Measurements from ENCODE around the gene IPO13.

IPO13 gene

DNA sequence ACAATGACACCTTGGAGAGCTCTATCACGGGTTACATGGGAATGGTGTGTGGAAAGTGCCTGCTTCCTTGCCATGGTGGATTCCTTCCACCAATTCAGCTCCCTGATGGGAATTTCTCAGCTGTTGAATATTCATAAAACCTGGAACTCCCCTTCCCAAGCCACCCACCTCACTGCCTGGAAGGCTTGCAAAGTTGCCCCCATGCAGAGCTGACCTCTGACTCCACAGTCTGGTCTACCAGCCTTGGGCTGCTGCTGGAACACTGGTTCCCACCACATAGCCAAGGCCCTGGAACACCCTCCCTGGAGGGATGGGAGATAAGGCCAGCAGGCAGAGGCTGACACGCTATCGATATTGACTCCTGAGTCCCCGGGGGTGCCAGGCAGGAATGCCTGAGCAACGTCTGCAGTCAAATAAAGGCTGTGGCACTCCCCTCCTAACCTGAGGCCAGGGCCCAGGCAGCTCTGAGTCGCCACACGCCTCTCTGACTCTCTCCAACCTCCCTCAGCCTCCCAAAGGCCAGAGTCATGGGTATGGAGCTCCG is 53.4 kb downstream of the IPO13 start:
- H4K5ac ChIP-seq (ENCODE audit: low read length), result no peak overlapping the region
- H3K79me2 ChIP-seq (ENCODE audit: control insufficient read depth, insufficient read depth, low read length), result no peaks in the 10 kb centered on the region
- peak overlapping the region; percentile 24 for H3K27ac ChIP-seq (ENCODE audit: low read depth, low read length)
- no peak overlapping the region for H3K23ac ChIP-seq (ENCODE audit: low read length)
- no peak overlapping the region for H3K18ac ChIP-seq (ENCODE audit: low read length)
- no peaks in the 10 kb centered on the region for H3K79me1 ChIP-seq (ENCODE audit: low read length)
- no peak overlapping the region for H3K4me3 ChIP-seq (ENCODE audit: low read length)
- H3K36me3 ChIP-seq (ENCODE audit: control insufficient read depth, insufficient read depth, low read length), result no peaks in the 10 kb centered on the region
- no peak overlapping the region for H2BK15ac ChIP-seq (replicated peaks; ENCODE audit: low read depth)
- no peak overlapping the region for H3K4me2 ChIP-seq (ENCODE audit: low read length)
- no peak overlapping the region for H2BK120ac ChIP-seq (ENCODE audit: low read depth, low read length)
- no peaks in the 10 kb centered on the region for H3K27me3 ChIP-seq (ENCODE audit: insufficient read depth, low read length, poor library complexity)
- H3K56ac ChIP-seq (ENCODE audit: low read length), result peak overlapping the region; percentile 18
- H2BK5ac ChIP-seq (ENCODE audit: low read length), result peak overlapping the region; percentile 80
- no CpG with 5 or more reads among the region's 8 CpGs for WGBS (ENCODE audit: extremely low coverage, insufficient coverage, low lambda C conversion rate)
- H2AK5ac ChIP-seq (ENCODE audit: low read length), result no peak overlapping the region
- no peaks in the 10 kb centered on the region for H3K4me1 ChIP-seq (ENCODE audit: control insufficient read depth, low read depth, low read length)
- no peak overlapping the region for H3K9ac ChIP-seq (ENCODE audit: low read length)
- H3K4ac ChIP-seq (ENCODE audit: low read depth, low read length), result no peak overlapping the region
- no peak overlapping the region for H4K8ac ChIP-seq (ENCODE audit: low read depth, low read length)
- DNase-seq, result peak; percentile 97

DNA sequence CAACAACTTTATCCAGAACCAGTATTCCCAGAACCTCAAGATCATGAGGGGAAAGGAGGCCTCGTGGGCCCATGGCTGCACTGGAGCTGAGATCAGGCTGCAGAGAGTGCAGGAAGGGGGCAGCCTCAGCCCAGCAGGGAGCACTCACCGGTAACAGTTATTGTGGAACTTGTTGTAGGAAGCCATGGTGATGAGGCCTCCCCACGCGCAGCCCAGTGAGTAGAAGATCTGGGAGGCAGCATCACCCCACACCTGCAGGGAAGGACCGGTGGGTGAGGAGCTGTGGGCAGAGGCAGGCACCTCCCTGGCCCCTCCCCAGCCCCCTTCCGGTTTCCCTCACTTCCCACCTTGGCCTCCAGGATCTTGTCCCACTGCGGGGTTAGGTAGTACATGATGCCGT is 55.4 kb downstream of the IPO13 start:
- no peak overlapping the region for H2BK15ac ChIP-seq (replicated peaks; ENCODE audit: low read depth)
- DNase-seq, result no peak
- H2BK5ac ChIP-seq (ENCODE audit: low read length), result no peak overlapping the region
- H3K27ac ChIP-seq (ENCODE audit: low read depth, low read length), result no peak overlapping the region
- H3K36me3 ChIP-seq (ENCODE audit: control insufficient read depth, insufficient read depth, low read length), result peaks cover 2% of the 10 kb centered on the region
- H3K9ac ChIP-seq (ENCODE audit: low read length), result no peak overlapping the region
- no peak overlapping the region for H3K23ac ChIP-seq (ENCODE audit: low read length)
- no peak overlapping the region for H2AK5ac ChIP-seq (ENCODE audit: low read length)
- no peaks in the 10 kb centered on the region for H3K79me2 ChIP-seq (ENCODE audit: control insufficient read depth, insufficient read depth, low read length)
- no peaks in the 10 kb centered on the region for H3K27me3 ChIP-seq (ENCODE audit: insufficient read depth, low read length, poor library complexity)
- no peaks in the 10 kb centered on the region for H3K79me1 ChIP-seq (ENCODE audit: low read length)
- no peak overlapping the region for H3K4me2 ChIP-seq (ENCODE audit: low read length)
- H3K4me3 ChIP-seq (ENCODE audit: low read length), result no peak overlapping the region
- no peak overlapping the region for H3K56ac ChIP-seq (ENCODE audit: low read length)
- WGBS (ENCODE audit: extremely low coverage, insufficient coverage, low lambda C conversion rate), result no CpG with 5 or more reads among the region's 8 CpGs
- H3K18ac ChIP-seq (ENCODE audit: low read length), result no peak overlapping the region
- no peak overlapping the region for H3K4ac ChIP-seq (ENCODE audit: low read depth, low read length)
- no peak overlapping the region for H2BK120ac ChIP-seq (ENCODE audit: low read depth, low read length)
- no peak overlapping the region for H4K5ac ChIP-seq (ENCODE audit: low read length)
- H4K8ac ChIP-seq (ENCODE audit: low read depth, low read length), result no peak overlapping the region
- no peaks in the 10 kb centered on the region for H3K4me1 ChIP-seq (ENCODE audit: control insufficient read depth, low read depth, low read length)

- H3K56ac ChIP-seq (ENCODE audit: low read length), result no peak overlapping the region
- H2BK120ac ChIP-seq (ENCODE audit: low read depth, low read length), result no peak overlapping the region
- no peaks in the 10 kb centered on the region for H3K4me1 ChIP-seq (ENCODE audit: control insufficient read depth, low read depth, low read length)
- no peak overlapping the region for H3K9ac ChIP-seq (ENCODE audit: low read length)
- H3K27ac ChIP-seq (ENCODE audit: low read depth, low read length), result no peak overlapping the region
- H3K36me3 ChIP-seq (ENCODE audit: control insufficient read depth, insufficient read depth, low read length), result peaks cover 2% of the 10 kb centered on the region
- no CpG with 5 or more reads among the region's 14 CpGs for WGBS (ENCODE audit: extremely low coverage, insufficient coverage, low lambda C conversion rate)
- H3K23ac ChIP-seq (ENCODE audit: low read length), result no peak overlapping the region
- no peak overlapping the region for H4K5ac ChIP-seq (ENCODE audit: low read length)
- H3K4ac ChIP-seq (ENCODE audit: low read depth, low read length), result no peak overlapping the region
- H2BK5ac ChIP-seq (ENCODE audit: low read length), result no peak overlapping the region
- DNase-seq, result no peak
- H3K4me3 ChIP-seq (ENCODE audit: low read length), result no peak overlapping the region
- H3K18ac ChIP-seq (ENCODE audit: low read length), result no peak overlapping the region
- no peak overlapping the region for H3K4me2 ChIP-seq (ENCODE audit: low read length)
- no peak overlapping the region for H2AK5ac ChIP-seq (ENCODE audit: low read length)
- H2BK15ac ChIP-seq (replicated peaks; ENCODE audit: low read depth), result no peak overlapping the region
- H3K27me3 ChIP-seq (ENCODE audit: insufficient read depth, low read length, poor library complexity), result no peaks in the 10 kb centered on the region
- no peak overlapping the region for H4K8ac ChIP-seq (ENCODE audit: low read depth, low read length)
- no peaks in the 10 kb centered on the region for H3K79me1 ChIP-seq (ENCODE audit: low read length)
- no peaks in the 10 kb centered on the region for H3K79me2 ChIP-seq (ENCODE audit: control insufficient read depth, insufficient read depth, low read length)
Observed at GRCh38 chr1:44002606-44003157, 55.9 kb downstream of the IPO13 start.

DNA sequence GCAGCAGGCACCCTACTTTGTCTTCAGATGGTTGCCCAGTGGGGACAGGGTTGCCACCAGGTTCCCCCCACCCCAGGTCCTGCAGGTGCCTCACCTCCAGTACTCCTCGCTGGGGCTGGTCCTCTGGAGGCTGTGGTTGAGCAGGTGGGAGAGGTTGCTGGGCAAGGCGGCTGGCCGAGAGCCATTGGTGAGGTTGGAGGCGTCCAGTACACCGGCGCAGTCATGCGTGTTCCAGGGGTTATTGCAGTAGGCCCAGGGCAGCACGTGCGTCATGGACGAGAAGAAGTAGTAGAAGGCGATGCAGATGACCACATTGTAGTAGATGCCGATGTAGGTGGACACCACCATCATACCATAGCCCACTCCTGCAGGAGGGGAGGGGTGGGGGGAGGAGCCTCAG is 61.5 kb downstream of the IPO13 start:
- no peak overlapping the region for H4K5ac ChIP-seq (ENCODE audit: low read length)
- WGBS (ENCODE audit: extremely low coverage, insufficient coverage, low lambda C conversion rate), result no CpG with 5 or more reads among the region's 12 CpGs
- no peak overlapping the region for H3K23ac ChIP-seq (ENCODE audit: low read length)
- H3K79me1 ChIP-seq (ENCODE audit: low read length), result no peaks in the 10 kb centered on the region
- H2AK5ac ChIP-seq (ENCODE audit: low read length), result no peak overlapping the region
- no peak overlapping the region for H2BK120ac ChIP-seq (ENCODE audit: low read depth, low read length)
- H3K36me3 ChIP-seq (ENCODE audit: control insufficient read depth, insufficient read depth, low read length), result peaks cover 4% of the 10 kb centered on the region
- no peak overlapping the region for H3K56ac ChIP-seq (ENCODE audit: low read length)
- H3K4me2 ChIP-seq (ENCODE audit: low read length), result no peak overlapping the region
- H3K18ac ChIP-seq (ENCODE audit: low read length), result no peak overlapping the region
- no peak for DNase-seq
- no peak overlapping the region for H3K27ac ChIP-seq (ENCODE audit: low read depth, low read length)
- no peak overlapping the region for H2BK5ac ChIP-seq (ENCODE audit: low read length)
- no peak overlapping the region for H3K4ac ChIP-seq (ENCODE audit: low read depth, low read length)
- H2BK15ac ChIP-seq (replicated peaks; ENCODE audit: low read depth), result no peak overlapping the region
- H4K8ac ChIP-seq (ENCODE audit: low read depth, low read length), result no peak overlapping the region
- no peak overlapping the region for H3K4me3 ChIP-seq (ENCODE audit: low read length)
- no peaks in the 10 kb centered on the region for H3K27me3 ChIP-seq (ENCODE audit: insufficient read depth, low read length, poor library complexity)
- no peak overlapping the region for H3K9ac ChIP-seq (ENCODE audit: low read length)
- H3K4me1 ChIP-seq (ENCODE audit: control insufficient read depth, low read depth, low read length), result no peaks in the 10 kb centered on the region
- H3K79me2 ChIP-seq (ENCODE audit: control insufficient read depth, insufficient read depth, low read length), result no peaks in the 10 kb centered on the region

- no peaks in the 10 kb centered on the region for H3K4me1 ChIP-seq (ENCODE audit: control insufficient read depth, low read depth, low read length)
- H3K18ac ChIP-seq (ENCODE audit: low read length), result no peak overlapping the region
- no peak overlapping the region for H2BK120ac ChIP-seq (ENCODE audit: low read depth, low read length)
- no peak overlapping the region for H3K4me2 ChIP-seq (ENCODE audit: low read length)
- H3K23ac ChIP-seq (ENCODE audit: low read length), result no peak overlapping the region
- no peaks in the 10 kb centered on the region for H3K79me1 ChIP-seq (ENCODE audit: low read length)
- H3K9ac ChIP-seq (ENCODE audit: low read length), result no peak overlapping the region
- no peak overlapping the region for H2AK5ac ChIP-seq (ENCODE audit: low read length)
- no peak overlapping the region for H3K4ac ChIP-seq (ENCODE audit: low read depth, low read length)
- no peak for DNase-seq
- H3K27ac ChIP-seq (ENCODE audit: low read depth, low read length), result no peak overlapping the region
- no CpG with 5 or more reads among the region's 11 CpGs for WGBS (ENCODE audit: extremely low coverage, insufficient coverage, low lambda C conversion rate)
- no peaks in the 10 kb centered on the region for H3K27me3 ChIP-seq (ENCODE audit: insufficient read depth, low read length, poor library complexity)
- H2BK5ac ChIP-seq (ENCODE audit: low read length), result no peak overlapping the region
- H3K36me3 ChIP-seq (ENCODE audit: control insufficient read depth, insufficient read depth, low read length), result peaks cover 4% of the 10 kb centered on the region
- no peak overlapping the region for H2BK15ac ChIP-seq (replicated peaks; ENCODE audit: low read depth)
- no peaks in the 10 kb centered on the region for H3K79me2 ChIP-seq (ENCODE audit: control insufficient read depth, insufficient read depth, low read length)
- H4K8ac ChIP-seq (ENCODE audit: low read depth, low read length), result no peak overlapping the region
- no peak overlapping the region for H4K5ac ChIP-seq (ENCODE audit: low read length)
- H3K56ac ChIP-seq (ENCODE audit: low read length), result no peak overlapping the region
- H3K4me3 ChIP-seq (ENCODE audit: low read length), result no peak overlapping the region
Observed at GRCh38 chr1:44010935-44011471, 64.3 kb downstream of the IPO13 start.

- Histone ChIP-seq H3K23ac (ENCODE audit: low read length) (no peak overlapping the region), H3K18ac (ENCODE audit: low read length) (no peak overlapping the region)
- no CpG with 5 or more reads among the region's 2 CpGs for WGBS (ENCODE audit: extremely low coverage, insufficient coverage, low lambda C conversion rate)
Observed at GRCh38 chr1:44012404-44012803, 65.7 kb downstream of the IPO13 start.

More at GRCh38 chr1:44012404-44012803, 65.7 kb downstream of the IPO13 start:
- H3K9ac ChIP-seq (ENCODE audit: low read length), result no peak overlapping the region
- no peak overlapping the region for H2BK15ac ChIP-seq (replicated peaks; ENCODE audit: low read depth)
- H3K4me2 ChIP-seq (ENCODE audit: low read length), result no peak overlapping the region
- peaks cover 3% of the 10 kb centered on the region for H3K36me3 ChIP-seq (ENCODE audit: control insufficient read depth, insufficient read depth, low read length)
- no peak overlapping the region for H4K5ac ChIP-seq (ENCODE audit: low read length)
- H3K4me3 ChIP-seq (ENCODE audit: low read length), result no peak overlapping the region
- no peaks in the 10 kb centered on the region for H3K4me1 ChIP-seq (ENCODE audit: control insufficient read depth, low read depth, low read length)
- H3K79me1 ChIP-seq (ENCODE audit: low read length), result no peaks in the 10 kb centered on the region
- no peak overlapping the region for H3K27ac ChIP-seq (ENCODE audit: low read depth, low read length)
- H2BK120ac ChIP-seq (ENCODE audit: low read depth, low read length), result no peak overlapping the region
- no peak for DNase-seq
- H2AK5ac ChIP-seq (ENCODE audit: low read length), result no peak overlapping the region
- H3K27me3 ChIP-seq (ENCODE audit: insufficient read depth, low read length, poor library complexity), result no peaks in the 10 kb centered on the region
- no peak overlapping the region for H4K8ac ChIP-seq (ENCODE audit: low read depth, low read length)
- H3K79me2 ChIP-seq (ENCODE audit: control insufficient read depth, insufficient read depth, low read length), result no peaks in the 10 kb centered on the region
- H2BK5ac ChIP-seq (ENCODE audit: low read length), result no peak overlapping the region
- no peak overlapping the region for H3K56ac ChIP-seq (ENCODE audit: low read length)
- no peak overlapping the region for H3K4ac ChIP-seq (ENCODE audit: low read depth, low read length)
